Fibroblast of peridontal ligament (primary cell): ENCODE results near the gene LCP1.
"Not testable (repeated sequence)": the region's sequence is repeated elsewhere in the genome, so short reads cannot be mapped to it uniquely, and the experiment has no call there.

Experiments used
- DNase-seq: peaks from one replicate; pipeline ENCODE4 v3.0.0-alpha.2; 2010; ENCODE audit errors: extremely low read depth

Gene LCP1

DNA sequence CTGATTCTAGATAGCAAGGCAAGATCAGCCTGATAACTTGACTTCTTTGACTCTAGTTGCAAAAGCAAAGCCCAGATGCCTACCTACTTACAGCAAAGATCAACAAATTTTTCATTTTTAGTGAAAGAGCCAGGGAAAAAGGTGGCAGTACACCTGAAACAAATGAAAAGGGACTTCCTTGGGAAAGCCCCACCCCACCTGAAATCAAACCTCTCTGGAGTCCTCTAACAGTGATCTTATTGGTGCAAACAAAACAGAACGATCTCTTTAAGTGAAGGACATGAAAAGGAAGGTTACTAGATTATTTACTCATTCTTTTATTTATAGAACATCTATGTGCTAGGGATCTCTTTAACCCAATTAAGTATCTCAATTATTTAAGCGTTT is 507 bp upstream of the LCP1 start:
- DNase-seq, result no peak

DNA sequence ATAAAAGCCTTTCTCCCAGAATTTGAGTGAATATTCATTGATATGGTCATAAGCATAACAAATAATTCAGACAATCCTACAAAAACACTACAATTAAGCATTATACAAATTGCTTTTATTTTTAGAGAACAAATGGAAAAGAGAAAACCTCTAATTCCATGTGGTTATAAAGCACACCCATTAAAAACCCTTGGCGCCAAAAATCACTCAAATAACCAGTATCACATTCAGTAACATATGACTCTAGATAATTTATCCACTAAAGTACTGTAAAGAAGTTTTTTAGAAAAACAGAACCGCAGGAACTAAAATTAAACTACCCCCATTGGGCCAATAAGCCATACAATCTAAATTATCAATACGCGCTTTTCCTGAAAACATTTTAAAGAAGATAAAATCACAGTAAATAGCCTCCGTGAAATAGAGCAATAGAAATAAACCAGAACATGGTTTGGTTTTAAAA is 569 bp downstream of the LCP1 start:
- DNase-seq, result no peak

DNA sequence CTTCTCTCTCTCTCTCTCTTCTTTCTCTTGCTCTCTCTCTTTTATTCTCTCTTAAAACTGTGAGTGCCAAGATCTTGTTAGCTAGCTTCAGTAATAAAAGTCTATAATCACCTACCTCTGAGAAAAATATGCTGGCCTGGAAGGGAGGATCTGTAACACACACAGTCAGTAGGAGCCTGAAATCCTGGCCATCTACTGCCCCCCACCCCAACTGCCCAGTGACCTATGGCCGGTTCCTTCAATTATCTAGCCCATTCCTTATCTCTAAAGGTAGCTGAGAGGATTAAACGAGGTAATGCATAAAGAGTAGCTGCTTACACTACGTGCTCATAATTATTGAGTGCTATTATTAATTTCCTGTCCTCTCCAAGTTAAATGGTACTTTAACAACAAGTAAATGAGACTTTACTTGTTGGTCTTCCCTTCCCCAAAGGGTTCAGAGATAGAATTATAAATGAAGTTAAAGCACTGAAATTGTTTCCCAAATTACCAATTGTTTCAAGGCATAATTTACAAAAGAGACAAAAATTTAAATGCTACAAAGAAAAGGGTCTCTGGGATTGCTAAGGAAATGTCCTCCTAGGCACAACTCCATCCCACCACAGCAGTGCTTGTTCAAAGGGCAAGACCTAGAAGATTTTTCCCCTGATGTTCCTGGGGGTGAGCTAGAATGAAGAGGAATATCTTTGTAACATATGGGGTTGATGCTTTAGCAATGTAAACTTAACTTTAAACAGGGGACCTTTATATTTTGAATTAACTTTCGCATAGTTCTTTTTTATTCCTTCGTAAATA is 1.8 kb downstream of the LCP1 start:
- DNase-seq, result no peak

DNA sequence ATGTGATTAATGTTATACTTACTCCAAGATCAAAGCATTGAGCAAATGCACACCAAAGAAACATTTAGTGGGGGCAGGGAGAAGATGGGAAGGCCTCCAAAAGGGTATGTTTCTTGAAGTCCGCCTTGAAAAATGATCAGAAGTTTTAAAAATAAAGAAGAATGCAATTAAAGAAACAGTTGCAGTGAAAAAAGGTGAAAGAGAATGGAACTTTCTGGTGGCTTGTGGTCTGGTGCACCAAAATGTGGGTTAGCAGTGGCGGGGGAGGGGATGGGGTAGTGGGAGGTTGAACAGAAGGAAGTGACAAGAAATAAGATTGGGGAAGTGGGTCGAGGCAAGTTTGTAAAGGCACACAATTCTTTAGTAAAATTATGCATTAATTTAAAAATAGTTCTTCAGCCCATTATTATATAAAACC is 2.5 kb downstream of the LCP1 start:
- DNase-seq, result no peak

DNA sequence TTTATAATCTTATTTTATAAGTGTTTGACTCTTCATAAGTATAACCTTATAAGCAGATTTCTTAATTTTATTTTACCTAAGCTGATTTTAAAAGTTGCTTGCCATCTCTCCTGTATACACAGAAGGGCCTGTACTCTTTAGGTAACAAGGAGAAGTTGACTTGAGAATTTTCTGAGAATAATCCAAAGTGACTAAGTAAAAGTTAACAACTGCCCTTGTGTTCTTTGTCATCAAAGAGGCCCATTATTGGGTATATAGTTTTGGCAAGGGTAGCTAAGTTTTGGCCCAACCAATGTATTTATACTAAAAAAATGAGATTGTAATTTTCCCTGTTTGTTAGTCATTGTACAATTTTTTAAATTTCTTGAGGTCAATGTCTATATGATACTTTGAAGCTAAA is 3.2 kb downstream of the LCP1 start:
- no peak for DNase-seq

DNA sequence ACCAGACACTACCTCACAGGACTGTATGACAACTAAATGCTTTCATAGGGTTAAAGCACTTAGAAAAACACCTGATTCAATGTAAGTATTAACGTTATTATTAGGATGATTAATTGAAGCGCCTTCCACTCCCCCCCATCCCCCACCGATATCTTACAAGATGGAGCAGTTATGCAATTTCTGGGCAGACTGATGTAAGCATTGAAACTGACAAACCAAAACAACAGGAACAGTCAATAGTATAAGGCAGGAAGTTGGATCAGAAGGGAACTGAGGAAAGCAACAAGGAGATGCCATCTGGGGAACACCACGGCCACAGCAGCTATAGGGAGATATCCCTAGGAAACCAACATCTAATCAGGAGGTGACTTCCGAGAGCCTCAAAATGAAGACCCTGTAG is 3.8 kb downstream of the LCP1 start:
- DNase-seq, result no peak

DNA sequence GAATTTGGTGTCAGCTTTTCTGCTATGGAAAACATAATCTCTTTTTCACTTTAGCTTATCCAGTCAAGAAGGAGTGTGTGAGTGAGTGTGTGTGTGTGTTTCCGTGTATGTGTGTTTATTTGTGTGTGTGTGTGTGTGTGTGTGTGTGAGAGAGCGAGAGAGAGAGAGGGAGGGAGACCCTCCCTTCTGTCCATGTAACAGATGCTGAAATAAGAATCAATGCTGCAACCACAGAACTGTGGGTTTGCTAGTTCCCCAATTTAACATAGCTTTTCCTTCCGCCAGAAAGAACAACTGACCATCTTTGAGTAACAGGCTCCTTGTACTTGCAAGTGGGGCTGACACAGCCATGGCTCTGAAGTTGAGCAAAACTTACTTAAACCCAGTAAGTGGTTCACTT is 5.2 kb downstream of the LCP1 start:
- DNase-seq, result no peak

DNA sequence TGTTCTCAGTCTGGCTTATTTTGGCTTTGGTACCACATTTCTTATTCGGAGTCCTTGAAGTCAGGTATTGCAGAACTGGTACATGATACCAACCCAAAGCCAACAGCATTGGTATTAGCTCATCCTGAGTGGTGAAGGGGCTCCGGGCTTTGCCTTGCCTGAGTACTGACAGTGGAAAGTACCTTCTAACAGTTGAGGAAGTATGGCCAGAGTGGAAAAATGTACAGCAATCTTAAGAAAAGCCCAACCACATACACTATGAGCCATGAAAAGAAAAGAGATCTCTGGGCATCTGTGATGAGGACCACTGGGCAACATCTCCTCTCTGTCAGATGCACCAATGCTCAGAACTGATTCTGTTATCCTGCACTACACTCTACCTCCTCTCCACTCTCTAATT is 8.3 kb downstream of the LCP1 start:
- DNase-seq, result no peak

DNA sequence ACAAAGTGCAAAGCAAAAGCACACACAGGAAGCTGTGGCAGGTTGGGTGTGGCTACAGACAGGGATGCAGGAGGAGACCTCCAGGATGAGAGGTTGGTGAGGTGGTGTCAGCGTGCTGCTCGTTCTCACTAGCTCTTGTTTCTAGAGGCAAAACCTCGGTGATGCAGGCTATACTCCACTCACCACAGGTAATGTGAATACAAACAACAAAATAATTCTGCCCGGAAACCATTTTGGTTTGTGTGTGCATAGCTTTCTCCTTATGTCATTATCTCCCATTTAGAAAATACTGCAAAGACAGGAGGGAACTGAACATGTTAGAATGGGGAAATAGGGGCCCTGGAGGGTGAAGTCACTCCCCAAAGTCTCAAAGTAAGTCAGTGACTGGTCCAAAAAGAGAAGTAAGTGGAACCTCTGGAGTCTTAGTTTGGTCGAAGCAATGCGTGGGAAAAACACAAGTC is 9.4 kb downstream of the LCP1 start:
- no peak for DNase-seq

DNA sequence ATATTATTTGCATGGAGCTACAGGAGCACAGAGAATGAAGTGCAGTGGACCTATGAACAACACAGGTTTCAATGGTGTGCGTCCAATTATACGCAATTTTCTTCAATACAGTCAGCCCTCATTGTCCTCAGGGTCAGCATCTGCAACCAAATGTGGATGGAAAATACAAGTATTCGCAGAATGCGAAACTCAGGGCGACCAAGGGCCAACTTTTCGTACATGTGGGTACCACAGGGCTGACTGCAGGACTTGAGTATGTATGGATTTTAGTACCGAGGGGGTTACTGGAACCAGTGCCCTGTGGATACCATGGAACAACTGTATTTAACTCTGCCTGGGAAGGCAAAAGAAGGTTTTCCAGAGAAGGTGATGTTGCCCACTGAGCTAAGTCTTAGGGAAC is 10.2 kb downstream of the LCP1 start:
- DNase-seq, result no peak

DNA sequence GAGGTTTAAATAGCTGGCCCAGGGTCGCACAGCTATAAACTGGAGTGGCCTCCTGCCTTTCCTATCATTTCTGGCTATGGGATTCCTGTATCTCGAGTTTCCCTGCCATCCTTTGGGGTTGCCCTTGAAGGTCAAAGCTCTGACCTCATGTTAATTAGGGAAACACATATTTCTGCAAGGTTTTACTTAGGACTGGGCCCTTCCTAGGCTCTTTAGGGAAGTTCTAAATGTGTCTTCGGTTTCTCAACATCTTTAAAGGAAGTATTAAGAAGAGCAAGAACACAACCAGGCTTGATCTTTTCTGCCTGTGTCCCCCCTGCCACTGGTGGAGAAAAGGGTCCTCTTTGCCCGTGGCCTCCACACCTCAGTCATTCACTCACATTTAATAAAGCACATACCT is 10.8 kb downstream of the LCP1 start:
- DNase-seq, result no peak

DNA sequence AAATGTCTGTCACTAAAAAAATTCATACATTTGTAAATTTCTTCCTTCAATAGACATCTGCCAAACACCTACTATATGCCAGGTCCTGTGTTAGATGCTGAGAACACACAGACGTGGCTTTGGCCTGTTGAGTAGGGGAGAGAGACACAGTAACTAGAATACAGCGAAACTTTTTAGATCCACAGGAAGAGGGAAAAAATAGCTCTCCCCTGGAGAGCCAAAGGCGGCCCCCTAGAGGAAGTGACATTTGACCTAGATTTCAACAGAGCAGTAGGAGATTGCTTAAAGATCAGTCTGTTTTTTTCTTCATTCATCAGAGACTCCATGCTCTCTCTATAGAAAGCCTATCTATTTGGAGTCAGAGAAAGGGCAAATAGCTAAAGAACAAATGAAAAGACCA is 11.3 kb downstream of the LCP1 start:
- no peak for DNase-seq

DNA sequence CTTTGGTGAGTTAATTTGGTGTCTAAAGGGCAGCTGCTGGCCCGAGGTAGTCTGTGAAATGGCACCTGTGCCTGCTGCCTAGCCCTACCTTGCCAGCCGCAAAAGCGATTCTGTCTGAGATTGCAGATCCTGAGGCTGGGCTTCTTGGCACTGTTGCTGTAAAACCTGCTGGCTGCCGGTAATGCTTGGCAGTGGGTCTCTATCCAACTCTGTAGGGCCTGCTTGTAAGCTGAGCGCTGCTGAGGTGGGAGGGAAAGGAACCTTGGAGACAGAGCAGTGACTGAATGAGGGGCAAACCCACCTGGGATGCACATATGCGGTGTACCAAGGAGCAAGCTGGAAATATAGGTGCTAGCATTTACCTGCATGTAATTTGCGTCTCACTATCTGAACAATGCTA is 11.7 kb downstream of the LCP1 start:
- DNase-seq, result no peak

DNA sequence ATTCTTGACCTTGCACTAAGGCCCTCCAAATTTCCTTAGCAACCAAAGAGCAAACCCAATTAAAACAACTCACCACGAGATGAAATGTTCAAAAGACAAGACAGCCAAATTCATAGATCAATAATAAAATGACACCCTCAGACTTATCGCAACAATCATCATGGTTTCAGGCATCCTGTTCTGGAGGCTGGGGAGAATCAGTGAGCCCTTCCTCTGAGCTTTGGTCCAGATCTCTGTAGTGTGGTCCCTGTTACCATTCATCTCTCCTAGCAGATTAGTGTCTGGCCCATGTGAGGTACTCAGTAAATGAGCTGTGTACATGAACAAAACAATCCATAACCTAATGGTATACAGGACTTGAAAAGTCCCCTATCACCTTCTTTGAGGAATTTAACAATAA is 12.2 kb downstream of the LCP1 start:
- DNase-seq, result no peak

DNA sequence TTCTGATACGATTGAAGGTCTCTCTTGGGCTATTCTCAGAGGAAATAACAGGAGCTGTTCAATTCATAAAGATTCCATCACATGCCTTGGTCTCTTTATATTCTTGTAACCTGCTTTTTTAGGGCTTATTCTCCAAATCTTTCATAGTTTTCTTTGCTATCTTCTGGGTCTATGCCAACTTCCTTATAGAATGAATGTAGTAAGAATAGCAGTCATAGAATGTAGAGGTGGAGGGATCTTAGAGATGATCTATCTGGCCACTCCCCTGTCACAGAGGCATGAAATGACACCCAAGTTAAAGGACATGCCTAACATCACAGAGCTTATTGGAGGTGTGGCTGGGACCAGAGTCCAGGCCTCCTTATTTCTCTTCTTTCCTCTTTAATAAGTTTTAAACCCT is 13.2 kb downstream of the LCP1 start:
- no peak for DNase-seq

DNA sequence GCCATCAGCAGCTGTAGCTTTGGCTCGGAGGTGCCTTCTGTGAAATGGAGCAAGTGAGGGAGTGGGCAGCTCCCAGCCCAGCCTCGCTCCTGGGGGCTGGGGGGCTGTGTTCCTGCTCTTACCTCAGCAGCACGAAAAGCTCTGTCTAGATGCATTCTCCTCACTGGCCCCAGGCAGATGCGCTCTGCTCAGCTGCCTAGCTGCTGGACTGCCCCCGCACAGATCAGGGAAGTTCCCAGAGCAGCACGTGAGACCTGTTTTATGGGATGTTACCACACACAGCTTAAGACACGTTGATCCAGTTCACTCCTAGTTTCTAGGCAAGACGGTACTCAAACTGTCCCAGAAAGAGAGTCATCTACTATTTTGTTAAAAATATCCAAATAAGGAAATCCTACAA is 13.6 kb downstream of the LCP1 start:
- DNase-seq, result no peak

DNA sequence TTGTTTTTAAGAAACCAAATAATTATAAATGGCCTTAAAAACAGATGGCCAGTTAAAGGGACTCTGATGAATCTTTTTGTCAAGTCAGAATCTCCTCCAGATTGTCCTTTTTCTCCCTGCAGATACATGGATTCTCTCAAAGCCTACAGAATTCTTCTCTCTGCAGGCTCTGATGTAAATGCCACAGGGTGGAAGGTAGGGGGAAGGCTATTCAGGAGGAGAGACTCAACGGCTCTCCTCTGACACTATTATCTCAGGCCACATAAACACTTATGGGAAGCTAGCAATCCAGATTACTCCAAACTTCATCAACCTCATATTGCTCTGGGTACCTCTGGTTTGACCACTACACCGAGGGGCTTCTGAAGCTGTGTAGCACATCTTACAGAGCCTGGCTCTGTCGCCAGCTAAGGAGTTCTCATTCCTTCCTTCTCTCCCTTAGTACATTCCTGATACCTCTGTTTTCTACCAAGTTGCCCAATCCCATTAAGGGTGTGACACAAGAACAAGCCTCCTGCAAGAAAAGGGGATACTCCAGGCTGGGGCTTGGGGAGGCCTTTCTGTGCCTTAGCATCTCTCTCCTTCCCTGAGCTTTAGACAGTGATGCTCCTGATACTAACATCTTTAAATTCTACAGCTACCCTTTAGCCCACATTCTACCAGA is 14.9 kb downstream of the LCP1 start:
- no peak for DNase-seq

DNA sequence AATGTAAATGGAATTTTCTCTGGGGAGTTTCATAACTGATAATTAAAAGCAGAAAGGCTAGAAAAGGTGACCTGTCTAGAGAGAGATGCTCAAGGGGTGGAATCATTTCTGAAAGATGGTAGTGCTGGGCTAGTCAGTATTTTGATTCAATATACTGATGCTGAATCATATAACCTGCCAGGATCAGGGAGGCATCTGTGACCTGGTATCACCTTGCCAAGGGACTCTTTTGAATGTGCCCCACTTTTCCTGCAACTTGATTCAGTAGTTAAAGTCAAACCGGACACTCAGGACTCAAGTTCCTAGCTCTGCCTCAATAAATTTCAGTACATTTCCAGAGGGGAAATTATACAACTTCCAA is 15.8 kb downstream of the LCP1 start:
- no peak for DNase-seq

DNA sequence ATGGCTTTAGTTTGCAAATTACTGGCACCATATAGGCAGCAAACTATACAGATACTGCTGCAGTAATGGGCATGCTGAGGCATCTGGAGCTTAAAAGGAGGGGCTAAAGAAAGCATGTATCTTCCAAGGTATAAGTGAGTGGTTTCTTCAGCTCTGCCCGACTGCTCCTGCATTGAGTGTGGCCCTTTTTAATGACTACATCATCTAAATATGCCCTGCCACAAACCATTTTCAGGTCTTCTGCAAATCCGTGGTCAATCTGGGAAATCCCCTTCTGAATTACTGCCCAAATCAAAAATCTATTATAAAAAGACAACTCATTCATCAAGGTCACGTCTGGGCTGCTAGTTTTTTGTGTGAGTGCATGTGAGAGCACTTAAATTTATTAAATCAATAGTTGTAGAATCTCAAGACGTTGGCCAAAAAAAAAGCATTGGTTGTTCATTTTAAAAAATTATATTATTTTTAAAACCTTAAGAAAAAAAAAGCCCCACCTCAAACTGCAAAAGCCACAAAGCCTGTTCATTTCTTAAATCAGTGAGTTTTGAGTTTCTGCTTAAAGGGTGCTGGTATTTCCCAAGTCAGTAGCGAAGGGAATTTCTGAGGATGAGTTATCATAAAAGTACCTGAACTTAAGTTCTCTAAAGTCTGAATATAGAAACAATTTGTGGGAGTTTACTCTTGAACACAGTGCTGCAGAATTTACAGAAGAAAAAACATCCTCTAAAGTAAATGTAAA is 16.3 kb downstream of the LCP1 start:
- DNase-seq, result no peak

DNA sequence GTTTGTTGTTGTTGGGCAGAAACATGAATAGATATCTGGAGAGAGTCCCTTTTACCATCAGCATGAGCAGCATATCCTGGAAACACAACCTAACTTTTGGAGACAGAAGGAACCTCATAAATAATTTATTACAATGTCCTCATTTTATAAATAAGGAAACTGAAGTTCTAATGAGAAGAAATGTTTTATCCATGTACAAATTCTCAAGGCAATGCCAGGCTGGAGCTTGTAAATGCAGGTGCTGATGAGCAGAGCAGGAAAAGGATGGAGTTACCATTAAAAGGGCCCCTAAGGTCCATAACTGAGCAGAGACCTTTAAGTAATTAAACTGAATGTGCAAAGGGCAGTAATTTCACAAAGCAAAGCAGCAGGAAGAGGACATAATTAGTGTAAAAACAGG is 17.3 kb downstream of the LCP1 start:
- DNase-seq, result no peak

DNA sequence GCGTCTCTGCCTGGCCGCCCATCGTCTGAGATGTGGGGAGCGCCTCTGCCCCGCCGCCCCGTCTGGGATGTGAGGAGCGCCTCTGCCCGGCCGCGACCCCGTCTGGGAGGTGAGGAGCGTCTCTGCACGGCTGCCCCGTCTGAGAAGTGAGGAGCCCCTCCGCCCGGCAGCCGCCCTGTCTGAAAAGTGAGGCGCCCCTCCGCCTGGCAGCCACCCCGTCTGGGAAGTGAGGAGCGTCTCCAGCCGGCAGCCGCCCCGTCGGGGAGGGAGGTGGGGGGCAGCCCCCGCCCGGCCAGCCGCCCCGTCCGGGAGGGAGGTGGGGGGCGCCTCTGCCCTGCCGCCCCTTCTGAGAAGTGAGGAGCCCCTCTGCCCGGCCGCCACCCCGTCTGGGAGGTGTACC is 19.2 kb downstream of the LCP1 start:
- DNase-seq, result not testable (repeated sequence)

DNA sequence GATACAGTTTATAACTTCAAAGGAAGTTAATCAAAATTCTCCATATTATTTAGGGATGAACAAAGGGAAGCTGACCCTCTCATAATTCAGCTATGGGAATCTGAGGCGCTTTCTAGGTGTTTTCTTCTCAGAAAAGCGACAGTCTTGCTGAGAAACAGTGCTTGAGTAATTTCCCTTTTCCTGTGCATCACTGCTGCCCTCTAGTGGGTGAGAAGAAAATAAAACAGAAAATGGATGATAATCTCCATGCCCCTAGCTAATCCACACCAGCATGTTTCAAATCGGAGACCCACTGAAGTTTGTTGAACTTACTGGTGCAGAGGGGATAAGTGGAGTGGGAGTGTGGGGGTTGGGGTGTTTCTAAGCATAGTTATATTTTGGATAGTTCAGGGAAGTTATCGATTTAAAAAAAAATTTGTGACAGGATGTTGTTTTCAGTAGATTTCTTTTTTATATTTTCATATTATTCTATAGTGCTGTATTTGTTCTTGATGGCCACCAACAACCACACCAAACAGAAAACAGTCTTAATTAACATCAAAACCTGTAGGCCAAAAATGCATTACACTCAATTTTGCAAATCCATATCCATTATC is 21.4 kb downstream of the LCP1 start:
- DNase-seq, result peak; percentile 70

DNA sequence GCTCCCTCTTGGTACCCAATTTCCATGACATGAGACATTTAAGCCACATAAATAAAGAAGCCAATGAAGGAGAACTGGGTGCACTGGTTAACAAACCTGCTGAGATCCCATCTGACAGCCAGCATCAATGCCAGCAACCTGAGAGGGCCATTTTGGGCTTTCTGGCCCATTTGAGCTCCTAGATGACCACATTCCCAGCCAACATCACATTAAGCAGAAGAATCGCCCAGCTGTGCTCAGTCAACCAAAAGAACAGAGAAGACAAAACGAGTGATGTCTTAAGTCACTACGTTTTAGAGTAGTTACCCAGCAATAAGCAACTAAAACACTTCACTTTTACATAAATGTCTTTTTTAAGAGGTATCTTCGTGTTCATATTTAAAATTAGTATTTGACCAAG is 21.9 kb downstream of the LCP1 start:
- DNase-seq, result no peak
